ENCODE measurements around the gene PGP. TPM values are rescaled to one million over a fixed set of nuclear protein-coding genes. Genes with fewer than 3 reads are reported as not detected.

The PGP gene
- total and polyA plus RNA-seq, 12 donors, result 21.1 to 48.3 (median 27.3) TPM

DNA sequence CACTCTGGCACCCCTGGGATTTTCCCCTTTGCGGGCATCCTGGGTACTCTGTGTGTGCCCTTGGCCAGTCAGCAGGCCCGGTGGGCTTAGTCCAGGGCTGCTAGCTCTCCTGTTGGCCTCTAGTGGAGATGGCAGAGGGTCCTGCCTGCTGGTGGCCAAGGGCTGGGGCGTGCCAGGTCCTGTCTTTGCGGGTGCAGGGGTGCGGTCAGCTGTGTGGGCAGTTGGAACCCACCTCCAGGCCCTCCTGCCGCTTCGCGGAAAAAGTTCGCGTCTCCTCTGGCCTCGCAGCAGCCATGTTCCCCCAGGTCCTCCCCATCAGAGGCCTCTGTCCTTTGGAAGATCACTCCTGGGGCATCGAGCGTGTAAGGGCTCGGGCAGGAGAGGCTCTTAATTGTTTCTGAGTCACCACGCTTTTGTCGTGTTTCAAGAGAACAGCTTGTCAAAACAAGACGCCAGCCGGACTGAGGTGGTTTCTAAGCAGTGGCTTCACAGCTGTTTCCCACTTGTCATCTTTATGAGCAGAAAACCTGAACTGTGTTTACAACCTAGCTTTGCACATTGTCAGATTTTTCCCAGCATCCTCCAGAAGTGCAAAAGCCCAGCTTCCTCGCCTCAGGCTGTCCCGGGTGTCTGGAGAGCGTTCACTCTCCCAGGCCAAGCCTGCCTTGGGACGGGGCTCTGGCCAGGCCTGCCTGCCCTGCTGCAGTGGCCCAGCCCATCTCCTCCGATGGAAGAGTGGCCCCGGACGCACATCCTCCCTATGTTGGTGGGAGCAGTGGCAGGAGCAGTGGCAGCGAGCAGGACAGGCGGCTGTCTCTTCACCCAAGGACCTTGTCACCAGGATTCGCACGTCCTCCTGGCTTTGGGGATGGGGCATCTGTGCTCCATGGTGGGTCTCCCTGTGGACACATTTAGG is 16.6 kb upstream of the PGP start:
- 89 to 90% methylated on average over 29 of the region's 29 CpGs for WGBS, 2 donors
- peaks cover 2 to 12% (median 7%) of the 10 kb centered on the region in 9 donors for H3K4me1 ChIP-seq
- no peak overlapping the region for H3K27ac ChIP-seq
- ATAC-seq (no peak), DNase-seq (no peak)
- no peaks in the 10 kb centered on the region for H3K9me3 ChIP-seq
- TF ChIP-seq, protein P1, sequence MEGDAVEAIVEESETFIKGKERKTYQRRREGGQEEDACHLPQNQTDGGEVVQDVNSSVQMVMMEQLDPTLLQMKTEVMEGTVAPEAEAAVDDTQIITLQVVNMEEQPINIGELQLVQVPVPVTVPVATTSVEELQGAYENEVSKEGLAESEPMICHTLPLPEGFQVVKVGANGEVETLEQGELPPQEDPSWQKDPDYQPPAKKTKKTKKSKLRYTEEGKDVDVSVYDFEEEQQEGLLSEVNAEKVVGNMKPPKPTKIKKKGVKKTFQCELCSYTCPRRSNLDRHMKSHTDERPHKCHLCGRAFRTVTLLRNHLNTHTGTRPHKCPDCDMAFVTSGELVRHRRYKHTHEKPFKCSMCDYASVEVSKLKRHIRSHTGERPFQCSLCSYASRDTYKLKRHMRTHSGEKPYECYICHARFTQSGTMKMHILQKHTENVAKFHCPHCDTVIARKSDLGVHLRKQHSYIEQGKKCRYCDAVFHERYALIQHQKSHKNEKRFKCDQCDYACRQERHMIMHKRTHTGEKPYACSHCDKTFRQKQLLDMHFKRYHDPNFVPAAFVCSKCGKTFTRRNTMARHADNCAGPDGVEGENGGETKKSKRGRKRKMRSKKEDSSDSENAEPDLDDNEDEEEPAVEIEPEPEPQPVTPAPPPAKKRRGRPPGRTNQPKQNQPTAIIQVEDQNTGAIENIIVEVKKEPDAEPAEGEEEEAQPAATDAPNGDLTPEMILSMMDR (IDR thresholded peaks at IDR 0.05), result no peak
- peaks cover 0 to 11% (median 2%) of the 10 kb centered on the region in 7 donors for H3K27me3 ChIP-seq
- intact Hi-C loops (cut with DNase I), result no loop called here
- peaks cover 18 to 97% (median 56%) of the 10 kb centered on the region in 9 donors for H3K36me3 ChIP-seq
- no peak overlapping the region for H3K4me3 ChIP-seq

DNA sequence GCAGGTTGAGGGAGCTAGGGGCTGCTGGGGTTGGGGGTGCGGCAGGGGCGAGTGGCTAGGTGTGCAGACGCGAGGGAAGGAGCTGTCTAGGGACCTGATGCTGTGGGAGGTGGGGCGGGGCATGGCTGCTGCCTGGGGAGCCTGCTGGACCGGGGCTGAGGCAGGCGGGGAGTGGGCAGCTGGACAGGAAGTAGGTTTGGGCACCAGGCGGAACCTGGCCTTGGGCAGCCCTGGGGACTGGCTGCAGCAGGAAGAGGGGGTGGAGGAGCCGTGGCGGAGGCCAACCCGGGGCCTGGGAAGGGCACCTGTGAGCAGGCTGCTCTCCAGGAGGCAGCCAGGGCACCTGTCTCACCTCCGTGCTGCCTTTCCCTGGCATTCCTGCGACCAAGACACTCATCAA is 15.7 kb upstream of the PGP start:
- TF ChIP-seq, protein P1 (IDR thresholded peaks at IDR 0.05), result no peak
- no peak overlapping the region for H3K27ac ChIP-seq
- intact Hi-C loops (cut with DNase I), result no loop called here
- DNase-seq, result no peak
- 89 to 91% methylated on average over 13 of the region's 13 CpGs for WGBS, 2 donors
- ATAC-seq, result no peak
- H3K4me3 ChIP-seq, result no peak overlapping the region
- peaks cover 0 to 2% (median 0%) of the 10 kb centered on the region in 7 donors for H3K27me3 ChIP-seq
- no peaks in the 10 kb centered on the region for H3K9me3 ChIP-seq
- H3K4me1 ChIP-seq, result peaks cover 0 to 13% (median 8%) of the 10 kb centered on the region in 9 donors
- peaks cover 18 to 96% (median 53%) of the 10 kb centered on the region in 9 donors for H3K36me3 ChIP-seq

DNA sequence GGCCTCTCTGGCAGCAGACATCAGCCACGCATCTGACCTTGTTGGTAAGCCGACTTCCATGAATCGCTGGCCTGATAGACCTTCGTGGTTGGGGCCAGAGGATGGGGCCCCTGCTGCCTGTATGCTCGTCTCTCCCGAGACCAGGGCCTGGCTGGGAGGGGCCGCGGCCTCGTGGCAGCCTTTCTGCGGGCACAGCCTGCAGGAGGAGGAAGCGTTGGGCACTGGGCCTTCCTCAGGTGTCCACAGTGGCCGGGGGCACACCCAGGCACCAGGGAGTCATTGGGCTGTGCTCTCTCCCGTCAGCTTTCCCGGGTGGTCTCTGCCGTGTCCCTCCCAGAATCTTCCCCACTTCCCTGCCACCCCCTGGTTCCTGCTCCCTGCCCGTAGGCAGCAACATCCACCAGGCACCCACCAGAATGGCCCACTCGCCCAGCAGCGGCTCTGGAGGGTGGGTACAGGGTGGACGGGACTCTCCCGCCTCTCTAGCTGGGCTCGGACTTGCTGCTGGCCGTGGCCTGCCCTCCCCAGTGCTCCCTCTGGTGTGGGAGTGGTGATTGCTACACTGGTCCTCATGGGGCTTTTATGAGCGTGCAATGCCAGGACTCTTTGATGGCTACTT is 15.1 kb upstream of the PGP start:
- DNase-seq, result no peak
- TF ChIP-seq, protein P1 (IDR thresholded peaks at IDR 0.05), result no peak
- no peaks in the 10 kb centered on the region for H3K9me3 ChIP-seq
- no peak overlapping the region for H3K27ac ChIP-seq
- intact Hi-C loops (cut with DNase I), result no loop called here
- peaks cover 18 to 90% (median 47%) of the 10 kb centered on the region in 9 donors for H3K36me3 ChIP-seq
- H3K4me3 ChIP-seq, result no peak overlapping the region
- H3K4me1 ChIP-seq, result peaks cover 3 to 20% (median 14%) of the 10 kb centered on the region in 9 donors
- 92% methylated on average over 23 of the region's 23 CpGs for WGBS, 2 donors
- H3K27me3 ChIP-seq, result no peaks in the 10 kb centered on the region
- ATAC-seq, result no peak

DNA sequence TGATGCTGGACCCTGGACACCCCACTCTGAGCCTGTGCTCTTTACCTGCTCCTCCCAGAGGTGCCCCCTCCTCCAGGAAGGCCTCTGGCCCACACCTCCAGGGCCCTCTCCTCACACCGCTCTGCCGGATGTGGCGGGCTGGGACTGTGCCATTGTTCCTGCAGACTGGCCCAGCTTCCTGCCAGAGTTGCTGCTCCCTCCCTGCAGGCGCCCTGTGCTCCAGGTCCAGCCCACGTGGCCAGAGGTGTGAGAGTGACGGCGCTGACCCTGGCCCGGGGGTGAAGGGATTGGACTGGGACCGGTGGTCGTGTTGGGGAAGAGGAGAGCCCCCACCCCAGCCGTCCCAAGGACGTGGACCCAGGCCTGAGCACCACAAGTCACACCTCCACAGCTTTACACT is 14.5 kb upstream of the PGP start:
- WGBS, 2 donors, result 89 to 93% methylated on average over 10 to 12 of the region's 12 CpGs

More for the DNA sequence above, 14.5 kb upstream of the PGP start:
- H3K4me1 ChIP-seq, result peaks cover 10 to 26% (median 20%) of the 10 kb centered on the region in 9 donors
- no peak for DNase-seq
- TF ChIP-seq, protein P1 (IDR thresholded peaks at IDR 0.05), result no peak
- H3K36me3 ChIP-seq, result peaks cover 16 to 83% (median 40%) of the 10 kb centered on the region in 9 donors
- H3K4me3 ChIP-seq, result no peak overlapping the region
- no peaks in the 10 kb centered on the region for H3K9me3 ChIP-seq
- no peak for ATAC-seq
- intact Hi-C loops (cut with DNase I), result no loop called here
- H3K27ac ChIP-seq, result no peak overlapping the region
- no peaks in the 10 kb centered on the region for H3K27me3 ChIP-seq
